H1 (cell line): ENCODE measurements around the gene FSD1L. TPM values are rescaled to one million over a fixed set of nuclear protein-coding genes. Genes with fewer than 3 reads are reported as not detected.

Experiments used
- CTCF ChIA-PET: fragments of 300-600 bp; sonication (Branson Sonifier 250); formaldehyde crosslinking; loops from one replicate; lab custom pipeline; 2021; ENCODE audit not compliant: partially characterized antibody; lab: Charles Lee
- POLR2A ChIA-PET: fragments of 300-600 bp; sonication (Branson Sonifier 250); formaldehyde crosslinking; loops from one replicate; lab custom pipeline; 2021; ENCODE audit warnings: inconsistent platforms; ENCODE audit not compliant: partially characterized antibody; lab: Charles Lee
- DNase-seq, 2 experiments: peaks; one replicate each; pipeline versions ENCODE4 v3.0.0 to v3.0.0-alpha.2; 2010 to 2022; ENCODE audit warnings: low spot score in 2 of 2, low read depth in 1 of 2, mixed read lengths in 1 of 2
- FAIRE-seq: peaks from 2 replicates; lab custom pipeline; 2011; peaks lifted over from hg19 to GRCh38; lab: Jason Lieb, UNC
- H2AFZ ChIP-seq: 2 replicates; pipeline ENCODE4 v1.8.1; 2012; ENCODE audit warnings: low read length, inconsistent platforms
- H2AK5ac ChIP-seq: 2 replicates; pipeline ENCODE4 v1.6.1; 2013; ENCODE audit warnings: low read depth, low read length
- H2BK120ac ChIP-seq: replicated peaks from 2 replicates; pipeline ENCODE3; 2013; ENCODE audit warnings: low read depth, low read length, inconsistent platforms
- H2BK12ac ChIP-seq: 2 replicates; pipeline ENCODE4 v1.6.1; 2013; ENCODE audit warnings: low read depth, low read length
- H2BK15ac ChIP-seq: 2 replicates; pipeline ENCODE4 v1.6.1; 2013; ENCODE audit warnings: low read length
- H2BK20ac ChIP-seq: 2 replicates; pipeline ENCODE4 v1.6.1; 2013; ENCODE audit warnings: low read length
- H2BK5ac ChIP-seq: 2 replicates; pipeline ENCODE4 v1.6.1; 2013; ENCODE audit warnings: low read depth, low read length
- H3K14ac ChIP-seq: 2 replicates; pipeline ENCODE4 v1.6.1; 2013; ENCODE audit warnings: inconsistent platforms; ENCODE audit not compliant: insufficient read length
- H3K18ac ChIP-seq: 2 replicates; pipeline ENCODE4 v1.6.1; 2013; ENCODE audit warnings: low read length; ENCODE audit errors: extremely low read depth
- H3K23ac ChIP-seq: 2 replicates; pipeline ENCODE4 v1.6.1; 2013; ENCODE audit warnings: inconsistent platforms; ENCODE audit not compliant: insufficient read length
- H3K23me2 ChIP-seq: 2 replicates; pipeline ENCODE4 v1.6.1; 2013; ENCODE audit warnings: low read depth, low read length
- H3K27ac ChIP-seq: 2 replicates; pipeline ENCODE4 v1.6.1; 2011; ENCODE audit warnings: low read depth, low read length, inconsistent platforms
- H3K27me3 ChIP-seq, 4 experiments: replicated peaks in 1 of 4; 1 replicate in 1 of 4; 2 replicates in 3 of 4; pipeline versions ENCODE4 v1.6.1 to v1.8.1; 2011 to 2013; ENCODE audit warnings: low read length in 3 of 4, mild to moderate bottlenecking in 3 of 4, inconsistent platforms in 2 of 4, mixed read lengths in 2 of 4, moderate library complexity in 1 of 4; ENCODE audit not compliant: control insufficient read depth in 3 of 4, insufficient read depth in 3 of 4; ENCODE audit errors: extremely low read depth in 1 of 4
- H3K36me3 ChIP-seq, 4 experiments: 2 replicates each; pipeline versions ENCODE4 v1.6.1 to v1.8.1; 2011 to 2013; ENCODE audit warnings: mild to moderate bottlenecking in 4 of 4, low read length in 3 of 4, moderate library complexity in 2 of 4, control low read depth in 1 of 4, inconsistent platforms in 1 of 4; ENCODE audit not compliant: insufficient read depth in 4 of 4, control insufficient read depth in 2 of 4
- H3K4ac ChIP-seq: replicated peaks from 2 replicates; pipeline ENCODE3; 2013; ENCODE audit warnings: low read length, low read depth, mixed read lengths, inconsistent platforms; ENCODE audit not compliant: insufficient read length
- H3K4me1 ChIP-seq, 4 experiments: replicated peaks in 1 of 4; 1 replicate in 1 of 4; 2 replicates in 3 of 4; pipeline versions ENCODE4 v1.6.1 to v1.8.1; 2011 to 2013; ENCODE audit warnings: low read length in 3 of 4, inconsistent platforms in 2 of 4, mixed read lengths in 1 of 4; ENCODE audit not compliant: insufficient read depth in 4 of 4, control insufficient read depth in 3 of 4
- H3K4me2 ChIP-seq, 2 experiments: 2 replicates each; pipeline versions ENCODE4 v1.6.1 to v1.8.1; 2011 to 2013; ENCODE audit warnings: low read depth in 2 of 2, low read length in 2 of 2, control low read depth in 1 of 2, inconsistent platforms in 1 of 2, mild to moderate bottlenecking in 1 of 2; ENCODE audit not compliant: insufficient read depth in 1 of 2
- H3K4me3 ChIP-seq, 4 experiments: fragments of 200-600, 300-600 bp in 1 of 4; sonication (generic), shearing (Covaris generic), sonication (Bioruptor Twin) in 1 of 4; 2 replicates each; pipeline versions ENCODE4 v1.5.1 to v1.8.1; 2011 to 2016; ENCODE audit warnings: low read length in 4 of 4, low read depth in 3 of 4, control low read depth in 2 of 4, inconsistent platforms in 2 of 4, mild to moderate bottlenecking in 2 of 4, mixed read lengths in 1 of 4, moderate library complexity in 1 of 4; ENCODE audit not compliant: insufficient read depth in 2 of 4; ENCODE audit errors: extremely low read depth in 1 of 4
- H3K56ac ChIP-seq: replicated peaks from 2 replicates; pipeline ENCODE3; 2013; ENCODE audit warnings: low read depth, mild to moderate bottlenecking, mixed read lengths, low read length, inconsistent platforms; ENCODE audit not compliant: insufficient read length
- H3K79me1 ChIP-seq: 2 replicates; pipeline ENCODE4 v1.6.1; 2013; ENCODE audit warnings: low read depth, low read length, control low read depth
- H3K79me2 ChIP-seq, 2 experiments: 2 replicates each; pipeline versions ENCODE4 v1.6.1 to v1.8.1; 2012 to 2013; ENCODE audit warnings: low read length in 2 of 2, mild to moderate bottlenecking in 2 of 2, inconsistent platforms in 1 of 2; ENCODE audit not compliant: insufficient read depth in 2 of 2, control insufficient read depth in 1 of 2
- H3K9ac ChIP-seq, 4 experiments: replicated peaks in 1 of 4; 1 replicate in 1 of 4; 2 replicates in 3 of 4; pipeline versions ENCODE4 v1.6.1 to v1.8.1; 2011 to 2013; ENCODE audit warnings: low read depth in 3 of 4, low read length in 3 of 4, control low read depth in 2 of 4, mild to moderate bottlenecking in 2 of 4, moderate library complexity in 2 of 4, inconsistent platforms in 1 of 4; ENCODE audit errors: extremely low read depth in 1 of 4
- H3K9me3 ChIP-seq, 2 experiments: 2 replicates each; pipeline versions ENCODE4 v1.6.1 to v1.8.1; 2012 to 2013; ENCODE audit warnings: mild to moderate bottlenecking in 2 of 2, moderate library complexity in 2 of 2, control low read depth in 1 of 2, inconsistent platforms in 1 of 2, low read depth in 1 of 2, low read length in 1 of 2, mixed read lengths in 1 of 2; ENCODE audit not compliant: insufficient read depth in 2 of 2
- H4K20me1 ChIP-seq, 2 experiments: replicated peaks in 1 of 2; 2 replicates each; pipeline versions ENCODE3 to v1.8.1; 2011 to 2013; ENCODE audit warnings: inconsistent platforms in 2 of 2, low read length in 2 of 2, mild to moderate bottlenecking in 1 of 2; ENCODE audit not compliant: insufficient read depth in 2 of 2, control insufficient read depth in 1 of 2
- H4K5ac ChIP-seq: 2 replicates; pipeline ENCODE4 v1.6.1; 2013; ENCODE audit warnings: low read length, low read depth, mixed read lengths, inconsistent platforms; ENCODE audit not compliant: insufficient read length
- H4K8ac ChIP-seq: 2 replicates; pipeline ENCODE4 v1.8.0; 2013; ENCODE audit warnings: mild to moderate bottlenecking, moderate library complexity, low read length, inconsistent platforms; ENCODE audit not compliant: insufficient read depth; ENCODE audit errors: extremely low read depth
- H4K91ac ChIP-seq: replicated peaks from 2 replicates; pipeline ENCODE3; 2013; ENCODE audit warnings: low read length, mixed read lengths, inconsistent platforms; ENCODE audit not compliant: insufficient read length
- BACH1 ChIP-seq: IDR thresholded peaks from 2 replicates; pipeline ENCODE4 v1.6.1; 2012; ENCODE audit warnings: low read length, improper control_type of control experiment
- KDM1A ChIP-seq: fragments of 200-600, 300-600 bp; sonication (generic); IDR thresholded peaks from 2 replicates; pipeline ENCODE4 v1.7.1; 2016; ENCODE audit warnings: mild to moderate bottlenecking, low read length, borderline replicate concordance
- KDM5A ChIP-seq: fragments of 200-600 bp; IDR thresholded peaks from 2 replicates; pipeline ENCODE4 v1.7.1; 2012; ENCODE audit warnings: mild to moderate bottlenecking, low read length, inconsistent platforms, mixed read lengths
- RFX5 ChIP-seq: IDR thresholded peaks from 2 replicates; pipeline ENCODE4 v1.6.1; 2011; ENCODE audit warnings: low read depth, low read length, improper control_type of control experiment, borderline replicate concordance
- SIX5 ChIP-seq: IDR thresholded peaks from 2 replicates; pipeline ENCODE4 v1.6.1; 2011; ENCODE audit warnings: mild to moderate bottlenecking, low read depth, low read length
- SRF ChIP-seq: IDR thresholded peaks from 2 replicates; pipeline ENCODE4 v1.6.1; 2011; ENCODE audit warnings: mild to moderate bottlenecking, low read depth, low read length, moderate library complexity
- SUZ12 ChIP-seq: fragments of 200-600 bp; sonication (generic); IDR thresholded peaks from 2 replicates; pipeline ENCODE4 v1.6.1; 2012; ENCODE audit warnings: mild to moderate bottlenecking, inconsistent platforms, low read length, moderate library complexity, mixed read lengths
- WGBS, 2 experiments: shearing (Covaris generic) in 1 of 2; methylation state at CpG; one replicate each; pipeline versions ENCODE4 v1.1.6 to v1.1.7; 2013 to 2015; ENCODE audit warnings: low lambda C conversion rate in 2 of 2, mixed read lengths in 2 of 2, inconsistent platforms in 1 of 2, low coverage in 1 of 2, missing lambda C conversion rate in 1 of 2; ENCODE audit not compliant: insufficient replicate concordance in 2 of 2, insufficient coverage in 1 of 2, insufficient read length in 1 of 2; ENCODE audit errors: extremely low coverage in 1 of 2, missing lambda C conversion rate in 1 of 2; 5-methylcytosine and 5-hydroxymethylcytosine counted together
- polyA plus RNA-seq, 7 experiments: library from polyadenylated mRNA; depleted of rRNA in 3 of 7; stranded (reverse) in 5 of 7; unstranded in 2 of 7; fragments of >200 nt in 5 of 7; fragments of 200-250 nt in 2 of 7; gene quantifications; 1 replicate in 5 of 7; 2 replicates in 1 of 7; 4 replicates in 1 of 7; pipeline versions ENCODE4 v1.2.1 to v1.2.3, GENCODE V29; 2011 to 2013; ENCODE audit warnings: missing spikeins in 2 of 7, mixed read lengths in 2 of 7
- total RNA-seq: library from RNA; stranded (reverse); fragmentation: NEBNext Ultra II Directional; extraction: Animal tissue kit (Norgen Biotek cat#: 25700); gene quantifications from 2 replicates; pipeline ENCODE4 v1.2.1, GENCODE V29; 2021
- TF ChIP-seq, protein P1 (sequence below): IDR thresholded peaks from 2 replicates; pipeline ENCODE4 v1.6.1; 2011; ENCODE audit warnings: low read depth, mild to moderate bottlenecking, low read length; ENCODE audit not compliant: insufficient read depth

FSD1L gene
- total and polyA plus RNA-seq, 2 of the 8 experiments (the other 6 are each of a cell fraction or from before 2014, with no cell fraction given) = 0.91 to 4.8 TPM

DNA sequence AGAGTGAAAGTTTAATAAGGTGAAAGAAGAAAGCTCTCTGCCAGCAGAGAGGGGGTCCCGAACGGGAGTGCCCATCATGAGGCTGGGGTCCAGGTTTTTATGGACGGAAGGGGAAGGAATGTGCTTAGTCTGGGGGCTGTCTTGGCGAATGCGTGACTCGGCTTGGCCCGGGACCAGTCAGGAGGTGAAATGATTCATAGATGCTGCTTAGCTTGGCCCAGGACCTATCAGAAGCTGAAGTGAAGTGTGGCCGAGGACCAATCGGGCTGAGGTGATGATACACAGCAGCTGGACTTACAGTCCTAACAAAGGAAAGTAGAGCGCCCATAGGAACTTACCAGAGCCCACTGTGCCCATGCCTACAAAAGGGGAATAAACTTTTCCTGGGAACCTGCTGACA is 106.2 kb downstream of the FSD1L start:
- no peak for DNase-seq
- Histone ChIP-seq H2BK5ac (no peak overlapping the region), H2BK15ac (no peak overlapping the region), H3K4me2 (no peak overlapping the region), H2AFZ (no peak overlapping the region), H3K79me1 (no peaks in the 10 kb centered on the region), H2BK120ac (no peak overlapping the region), H3K79me2 (no peaks in the 10 kb centered on the region; a peak in 1 of 4 replicates), H3K4me1 (0 out of 7 replicates have a peak, but pooled peaks cover 0 to 2% (median 0%) of the 10 kb centered on the region in 4 experiments), H3K36me3 (no peaks in the 10 kb centered on the region), H3K4me3 (no peak overlapping the region), H2BK12ac (no peak overlapping the region), H3K9ac (no peak overlapping the region), H4K91ac (no peak overlapping the region), H3K18ac (no peak overlapping the region), H2BK20ac (no peak overlapping the region), H4K20me1 (no peaks in the 10 kb centered on the region), H3K4ac (no peak overlapping the region), H3K23ac (no peak overlapping the region), H3K27me3 (no peaks in the 10 kb centered on the region; a peak in 1 of 7 replicates), H2AK5ac (no peak overlapping the region), H3K56ac (no peak overlapping the region), H3K9me3 (no peaks in the 10 kb centered on the region), H3K27ac (no peak overlapping the region), H4K8ac (no peak overlapping the region), H4K5ac (no peak overlapping the region), H3K23me2 (peaks cover 4% of the 10 kb centered on the region), H3K14ac (no peak overlapping the region)
- TF ChIP-seq KDM5A = no peak
- no peak for TF ChIP-seq RFX5
- TF ChIP-seq, protein P1, sequence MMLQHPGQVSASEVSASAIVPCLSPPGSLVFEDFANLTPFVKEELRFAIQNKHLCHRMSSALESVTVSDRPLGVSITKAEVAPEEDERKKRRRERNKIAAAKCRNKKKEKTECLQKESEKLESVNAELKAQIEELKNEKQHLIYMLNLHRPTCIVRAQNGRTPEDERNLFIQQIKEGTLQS = no peak
- no peak for TF ChIP-seq BACH1
- no peak for TF ChIP-seq SUZ12
- no peak for TF ChIP-seq KDM1A
- TF ChIP-seq SIX5 = no peak
- no peak for TF ChIP-seq SRF
- 84% methylated on average over 10 of the region's 10 CpGs; no CpG with 5 or more reads in 1 of the 2 experiments for WGBS, 2 experiments
- CTCF ChIA-PET = no interaction called here
- POLR2A ChIA-PET = no interaction called here
- FAIRE-seq = no peak
